ENCODE results near the gene TTC32. TPM values are rescaled to one million over a fixed set of nuclear protein-coding genes. Genes with fewer than 3 reads are reported as not detected.

The TTC32 gene
- total RNA-seq, 2 experiments from 2014 or later = 21.6 to 24.2 TPM

GRCh38 chr2:19866771-19867170 is 35.0 kb downstream of the TTC32 start:
- H3K27me3 Mint-ChIP-seq = no peaks in the 10 kb centered on the region
- no peaks in the 10 kb centered on the region for H3K36me3 Mint-ChIP-seq (ENCODE audit: low read depth)
- no peak for TF ChIP-seq CTCF (IDR thresholded peaks at IDR 0.05)
- POLR2A ChIA-PET = no interaction called here
- no peak overlapping the region for H3K4me3 Mint-ChIP-seq
- DNase-seq = no peak
- no peak for ATAC-seq
- no peaks in the 10 kb centered on the region for H3K9me3 Mint-ChIP-seq
- H3K27ac Mint-ChIP-seq = no peak overlapping the region
- intact Hi-C loops (cut with micrococcal nuclease) = loop anchor here (5.0 to 10.0 kb wide), 3 partner anchors 102 to 1344 kb away; no protein-coding TSS in a partner anchor
- CTCF ChIA-PET = no interaction called here
- peaks cover 33% of the 10 kb centered on the region for H3K4me1 Mint-ChIP-seq (ENCODE audit: low read depth)

GRCh38 chr2:19865151-19865550 is 36.6 kb downstream of the TTC32 start:
- CTCF ChIA-PET = interaction anchor here (1.2 to 1.6 kb wide), 2 partner anchors 18 to 31 kb away, joined by 3 to 4 read pairs; no protein-coding TSS in a partner anchor
- H3K4me3 Mint-ChIP-seq = no peak overlapping the region
- H3K27ac Mint-ChIP-seq = peak overlapping the region; percentile 43
- H3K4me1 Mint-ChIP-seq (ENCODE audit: low read depth) = peaks cover 29% of the 10 kb centered on the region
- ATAC-seq = no peak
- no peaks in the 10 kb centered on the region for H3K27me3 Mint-ChIP-seq
- POLR2A ChIA-PET = interaction anchor here (0.6 kb wide), 1 partner anchor 441 kb away, joined by 3 read pairs; no protein-coding TSS in a partner anchor
- DNase-seq = peak; percentile 33
- intact Hi-C loops (cut with micrococcal nuclease) = loop anchor here (5.0 to 10.0 kb wide), 3 partner anchors 100 to 1343 kb away; no protein-coding TSS in a partner anchor
- no peak for TF ChIP-seq CTCF (IDR thresholded peaks at IDR 0.05)
- no peaks in the 10 kb centered on the region for H3K36me3 Mint-ChIP-seq (ENCODE audit: low read depth)
- H3K9me3 Mint-ChIP-seq = no peaks in the 10 kb centered on the region

- intact Hi-C loops (cut with micrococcal nuclease) = loop anchor here (5.0 to 10.0 kb wide), 3 partner anchors 100 to 1110 kb away; no protein-coding TSS in a partner anchor
- Mint-ChIP-seq H3K36me3 (ENCODE audit: low read depth) (no peaks in the 10 kb centered on the region), H3K9me3 (no peaks in the 10 kb centered on the region), H3K4me3 (no peak overlapping the region), H3K27me3 (no peaks in the 10 kb centered on the region), H3K4me1 (ENCODE audit: low read depth) (peaks cover 21% of the 10 kb centered on the region), H3K27ac (no peak overlapping the region)
- POLR2A ChIA-PET = interaction anchor here (0.8 kb wide), 1 partner anchor 37 kb away, joined by 4 read pairs; no protein-coding TSS in a partner anchor
- CTCF ChIA-PET = interaction anchor here (0.6 to 2.1 kb wide), 9 partner anchors 8 to 1344 kb away, joined by 3 to 7 read pairs (median 3); no protein-coding TSS in a partner anchor
- no peak for TF ChIP-seq CTCF (IDR thresholded peaks at IDR 0.05)
- DNase-seq (no peak), ATAC-seq (no peak)
Observed at GRCh38 chr2:19864381-19864780, 37.4 kb downstream of the TTC32 start.

- Mint-ChIP-seq H3K36me3 (ENCODE audit: low read depth) (no peaks in the 10 kb centered on the region), H3K4me1 (ENCODE audit: low read depth) (peaks cover 15% of the 10 kb centered on the region), H3K27ac (no peak overlapping the region), H3K4me3 (no peak overlapping the region), H3K9me3 (no peaks in the 10 kb centered on the region), H3K27me3 (no peaks in the 10 kb centered on the region)
- ChIA-PET POLR2A (no interaction called here), CTCF (interaction anchor here (0.6 to 2.4 kb wide), 17 partner anchors 9 to 1476 kb away, joined by 3 to 10 read pairs (median 3); no protein-coding TSS in a partner anchor)
- peak; percentile 99 for TF ChIP-seq CTCF (IDR thresholded peaks at IDR 0.05)
- intact Hi-C loops (cut with micrococcal nuclease) = loop anchor here (5.0 to 10.0 kb wide), 3 partner anchors 99 to 1109 kb away; no protein-coding TSS in a partner anchor
- ATAC-seq (peak; percentile 88), DNase-seq (peak; percentile 74)
Observed at GRCh38 chr2:19863303-19864041, 38.3 kb downstream of the TTC32 start.

- Mint-ChIP-seq H3K4me1 (ENCODE audit: low read depth) (peaks cover 6% of the 10 kb centered on the region), H3K4me3 (no peak overlapping the region), H3K27ac (no peak overlapping the region), H3K9me3 (no peaks in the 10 kb centered on the region), H3K27me3 (peaks cover 4% of the 10 kb centered on the region), H3K36me3 (ENCODE audit: low read depth) (no peaks in the 10 kb centered on the region)
- DNase-seq (no peak), ATAC-seq (no peak)
- CTCF ChIA-PET = interaction anchor here (0.9 to 2.4 kb wide), 2 partner anchors 1112 to 1342 kb away, joined by 3 to 10 read pairs; no protein-coding TSS in a partner anchor
- intact Hi-C loops (cut with micrococcal nuclease) = loop anchor here (5.0 to 10.0 kb wide), 3 partner anchors 97 to 1107 kb away; no protein-coding TSS in a partner anchor
- TF ChIP-seq CTCF (IDR thresholded peaks at IDR 0.05) = no peak
- POLR2A ChIA-PET = no interaction called here
Observed at GRCh38 chr2:19861813-19862212, 40.0 kb downstream of the TTC32 start.

Measured in activated CD8-positive, alpha-beta T cell treated with anti-CD3 and anti-CD28 coated beads for 36 hours (primary cell).